ENCODE data around the gene TSSK1B.
"Not testable (repeated sequence)": the region's sequence is repeated elsewhere in the genome, so short reads cannot be mapped to it uniquely, and the experiment has no call there.

TSSK1B gene, protein sequence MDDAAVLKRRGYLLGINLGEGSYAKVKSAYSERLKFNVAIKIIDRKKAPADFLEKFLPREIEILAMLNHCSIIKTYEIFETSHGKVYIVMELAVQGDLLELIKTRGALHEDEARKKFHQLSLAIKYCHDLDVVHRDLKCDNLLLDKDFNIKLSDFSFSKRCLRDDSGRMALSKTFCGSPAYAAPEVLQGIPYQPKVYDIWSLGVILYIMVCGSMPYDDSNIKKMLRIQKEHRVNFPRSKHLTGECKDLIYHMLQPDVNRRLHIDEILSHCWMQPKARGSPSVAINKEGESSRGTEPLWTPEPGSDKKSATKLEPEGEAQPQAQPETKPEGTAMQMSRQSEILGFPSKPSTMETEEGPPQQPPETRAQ

DNA sequence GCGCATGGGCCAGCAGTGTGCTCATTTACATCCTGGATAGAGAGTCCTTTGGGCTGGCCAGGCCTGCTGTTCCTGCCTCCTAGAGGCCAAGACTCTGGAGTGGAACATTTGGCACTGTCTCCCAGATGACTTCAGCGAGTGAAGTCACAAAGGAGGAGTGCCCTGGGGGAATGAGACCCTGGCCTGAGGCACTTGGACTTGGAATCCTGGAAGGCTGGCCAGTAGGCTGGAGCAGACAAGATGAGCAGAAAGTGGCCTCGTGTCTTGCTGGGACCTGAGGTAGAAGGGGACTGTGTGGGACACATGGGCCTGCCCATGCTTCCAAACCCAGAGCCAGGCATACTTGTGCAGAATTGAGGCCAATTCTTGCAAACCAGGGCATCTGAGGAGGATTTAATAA, at the start of gene TSSK1B:
TSS of gene TSSK1B (minus strand) at position 101 of the 400 bp plus-strand sequence. CDS start 150 bp downstream, outside the sequence.
- no peak for DNase-seq

DNA sequence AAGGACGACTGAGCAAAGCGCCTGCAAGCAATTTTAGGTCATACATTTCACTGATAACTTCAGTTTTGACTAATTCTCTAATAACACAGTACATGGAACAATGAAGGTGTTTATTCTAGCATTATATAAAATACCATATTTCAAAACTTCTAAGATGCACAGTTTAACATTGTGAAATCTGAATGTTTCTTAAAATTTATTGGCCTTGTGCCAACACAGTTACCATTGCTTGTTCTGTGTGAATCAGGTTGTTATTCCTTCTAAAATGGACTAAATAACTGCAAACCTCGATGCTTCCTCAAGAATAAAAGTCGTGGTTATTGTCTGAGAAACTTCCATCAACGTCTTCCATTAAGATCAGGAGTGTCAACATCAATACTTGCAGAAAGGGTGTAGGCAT, 45.5 kb upstream of the TSSK1B start:
- no peak for DNase-seq

DNA sequence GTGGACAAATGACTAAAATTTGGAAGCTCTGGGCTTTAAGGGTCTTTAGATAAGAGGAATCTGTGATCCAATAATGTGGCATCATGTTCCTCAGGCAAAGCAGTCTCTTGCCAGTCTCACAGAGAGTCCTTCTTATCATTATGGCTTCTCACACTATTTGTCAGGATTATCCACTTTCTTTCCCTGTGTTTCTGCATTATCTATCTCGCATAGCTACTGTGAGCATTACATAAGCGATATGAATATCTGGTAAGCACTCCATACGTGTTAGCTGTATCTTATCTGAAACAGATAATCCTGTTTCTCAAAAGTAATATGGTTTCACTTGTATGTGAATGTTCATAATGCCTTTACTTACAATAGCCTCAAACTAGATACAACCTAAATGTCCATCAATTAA, 43.9 kb upstream of the TSSK1B start:
- no peak for DNase-seq

DNA sequence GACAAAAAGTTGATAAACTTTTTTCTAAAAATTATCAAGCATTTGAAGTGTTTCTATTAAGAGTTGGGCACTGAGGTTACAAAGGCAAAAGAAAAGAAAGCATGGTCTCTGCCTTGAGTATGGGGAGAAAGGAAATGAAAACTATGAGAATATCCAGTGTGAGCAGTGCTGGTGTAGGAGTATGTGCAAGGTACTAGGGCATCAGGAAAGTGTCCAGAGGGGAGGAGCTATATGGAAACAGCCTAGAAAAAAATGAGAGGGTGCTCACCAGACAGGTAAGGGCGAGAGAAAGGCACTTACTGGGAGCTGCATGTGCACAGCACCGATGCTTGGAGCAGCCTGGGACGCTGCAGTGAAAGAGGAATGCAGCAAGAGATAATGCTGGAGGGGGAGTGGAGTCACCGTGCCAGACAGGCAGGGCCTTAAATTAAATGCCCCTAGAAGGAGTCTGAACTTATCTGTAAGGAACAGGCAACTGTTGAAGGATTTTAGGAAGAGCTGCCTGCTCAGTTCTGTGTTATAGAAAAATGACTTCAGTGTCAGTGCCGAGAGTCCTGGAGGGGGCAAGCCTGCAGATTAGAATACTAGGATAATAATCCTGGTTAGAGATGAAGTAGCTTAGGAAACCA, 39.4 kb upstream of the TSSK1B start:
- no peak for DNase-seq

DNA sequence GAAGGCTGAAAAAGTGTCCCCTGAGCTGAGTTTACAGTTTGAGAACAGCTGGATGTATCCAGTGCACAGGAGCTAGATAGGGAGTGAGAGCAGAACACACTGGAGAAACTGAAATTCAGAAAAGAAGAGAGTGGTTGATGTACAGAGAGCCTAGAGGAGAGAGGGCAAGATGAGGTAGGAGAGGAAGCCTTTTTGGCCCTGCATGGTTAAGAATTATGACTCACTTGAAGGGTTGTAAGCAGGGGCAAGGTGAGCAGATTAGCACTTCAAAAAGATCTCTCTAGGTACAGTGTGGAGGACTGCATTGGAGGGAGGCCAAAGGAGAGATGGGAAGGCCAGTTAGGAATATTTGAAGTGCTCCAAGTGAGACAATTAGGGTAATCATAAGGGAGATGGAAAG, 28.2 kb upstream of the TSSK1B start:
- DNase-seq: no peak

DNA sequence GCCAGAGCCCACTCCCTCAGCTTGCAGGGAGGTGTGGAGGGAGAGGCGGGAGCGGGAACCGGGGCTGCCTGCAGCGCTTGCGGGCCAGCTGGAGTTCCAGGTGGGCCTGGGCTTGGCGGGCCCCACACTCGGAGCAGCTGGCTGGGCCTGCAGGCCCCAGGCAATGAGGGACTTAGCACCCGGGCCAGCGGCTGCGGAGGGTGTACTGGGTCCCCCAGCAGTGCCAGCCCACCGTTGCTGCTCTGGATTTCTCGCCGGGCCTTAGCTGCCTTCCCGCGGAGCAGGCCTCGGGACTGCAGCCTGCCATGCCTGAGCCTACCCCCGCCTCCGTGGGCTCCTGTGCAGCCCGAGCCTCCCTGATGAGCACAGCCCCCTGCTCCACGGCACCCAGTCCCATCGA, 22.3 kb upstream of the TSSK1B start:
- not testable (repeated sequence) for DNase-seq

DNA sequence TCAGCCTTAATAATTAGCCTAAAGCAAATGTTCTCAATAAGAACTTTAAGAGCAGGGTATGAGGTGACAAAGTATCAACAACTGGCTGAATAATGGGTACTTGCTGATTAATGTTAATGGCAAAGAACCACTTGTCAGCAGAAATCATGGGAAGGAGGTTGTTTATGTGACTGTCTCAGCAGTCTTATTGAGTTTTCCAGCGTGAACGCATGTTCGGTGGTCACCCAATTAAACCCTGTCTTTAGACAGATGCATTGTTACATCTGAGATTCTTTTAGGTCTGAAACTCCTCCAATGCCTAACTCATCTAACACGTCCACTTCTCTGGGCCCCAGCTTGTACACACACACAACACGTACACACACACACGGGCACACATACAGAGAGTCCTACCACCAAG, 18.2 kb upstream of the TSSK1B start:
- DNase-seq: no peak

DNA sequence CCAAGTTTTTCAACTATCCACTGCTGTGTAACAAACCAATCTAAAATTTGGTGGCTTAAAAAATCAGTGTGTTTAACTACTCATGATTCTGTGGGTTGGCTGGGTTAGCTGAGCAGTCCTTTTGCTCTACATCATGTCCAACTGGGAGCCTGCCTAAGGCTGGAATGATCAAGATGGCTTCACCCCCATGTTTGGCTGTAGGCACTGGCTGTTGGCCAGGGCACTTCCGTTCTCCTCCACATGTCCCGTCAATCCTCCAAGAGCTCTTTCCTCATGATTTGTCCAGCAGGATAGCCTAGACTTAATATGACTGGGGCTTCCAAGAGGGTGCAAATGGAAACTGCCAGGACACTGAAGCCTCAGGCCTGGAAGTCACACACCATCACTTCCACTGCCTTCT, 17.0 kb upstream of the TSSK1B start:
- no peak for DNase-seq

DNA sequence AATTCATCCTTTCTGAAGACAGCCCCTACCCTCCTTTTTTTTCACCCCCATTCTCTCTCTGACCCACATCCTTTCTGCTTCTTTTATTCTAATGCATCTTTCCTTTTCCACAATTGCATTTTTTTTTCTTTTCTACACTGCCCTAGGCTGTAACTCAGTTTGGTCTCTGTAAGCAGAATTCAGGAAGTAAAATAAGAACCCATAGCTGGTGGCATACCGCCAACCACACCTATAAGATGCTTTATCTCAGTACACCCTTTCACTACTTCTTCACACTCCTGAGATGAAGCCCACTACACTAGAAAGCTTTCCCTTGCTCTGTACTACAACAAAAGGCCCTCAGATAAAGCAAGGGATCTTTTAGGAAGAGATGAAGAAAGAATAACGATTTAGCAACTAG, 16.1 kb upstream of the TSSK1B start:
- no peak for DNase-seq

DNA sequence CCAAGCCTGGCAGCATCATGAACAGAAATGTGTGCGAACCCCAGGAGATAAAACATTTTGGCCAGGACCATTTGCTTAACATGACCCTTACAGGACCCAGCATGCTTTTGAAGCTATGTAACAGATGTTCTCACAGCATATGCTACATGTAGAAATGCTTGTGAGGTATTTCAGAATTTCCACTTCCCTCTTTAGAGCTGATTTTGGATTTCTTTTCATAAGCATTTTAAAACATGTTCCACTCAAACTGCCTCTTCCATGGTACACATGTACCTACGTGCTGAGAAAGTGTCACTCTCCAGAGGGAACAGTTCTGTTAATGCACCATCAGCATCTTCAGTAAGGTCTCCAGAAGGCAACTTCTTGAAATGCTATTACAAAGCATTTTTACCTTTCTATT, 15.7 kb upstream of the TSSK1B start:
- no peak for DNase-seq

DNA sequence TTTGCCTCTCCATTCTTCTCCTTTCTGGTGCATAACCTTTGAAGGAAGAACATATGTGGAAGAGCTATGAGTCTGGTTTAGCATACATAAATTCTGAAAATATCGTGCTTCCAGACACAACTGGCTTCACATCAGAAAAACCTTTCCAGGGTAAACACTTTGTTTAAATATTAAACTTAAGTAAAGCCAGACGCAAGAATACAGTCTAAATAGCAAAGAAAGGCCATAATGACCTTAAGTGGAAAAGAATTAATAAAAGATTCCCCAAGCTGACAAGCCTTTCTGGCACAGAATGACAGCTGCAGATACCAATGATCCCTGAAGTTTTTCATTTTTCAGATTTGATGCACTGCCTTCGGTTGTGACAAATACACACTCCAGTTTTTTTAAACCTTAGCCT, 13.5 kb upstream of the TSSK1B start:
- DNase-seq: no peak

DNA sequence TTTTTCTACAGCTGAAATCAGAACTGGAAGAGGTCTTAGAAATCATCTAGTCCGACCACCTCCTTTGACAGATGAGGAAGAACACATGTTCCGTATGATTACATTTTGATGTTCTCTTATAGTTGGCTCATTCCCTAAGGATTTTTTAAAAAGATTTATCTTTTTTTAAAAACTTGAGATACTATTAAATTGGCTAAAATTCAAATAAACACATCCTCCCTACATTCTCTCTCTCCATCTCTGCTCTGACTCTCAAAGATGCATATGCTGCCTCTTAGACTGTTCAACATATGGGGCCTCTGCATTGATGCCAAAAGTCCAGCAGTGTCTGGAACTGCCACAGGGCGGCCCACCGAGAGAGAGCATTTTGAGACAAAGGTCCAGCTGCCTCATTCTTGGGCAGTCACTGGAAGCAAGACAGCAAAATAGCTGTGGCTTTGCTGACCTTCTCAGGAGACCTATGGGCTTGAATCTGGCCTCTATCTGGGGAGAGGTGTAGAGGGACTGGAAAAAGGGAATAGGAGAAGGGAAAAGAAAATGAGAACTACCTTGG, 12.8 kb upstream of the TSSK1B start:
- no peak for DNase-seq

DNA sequence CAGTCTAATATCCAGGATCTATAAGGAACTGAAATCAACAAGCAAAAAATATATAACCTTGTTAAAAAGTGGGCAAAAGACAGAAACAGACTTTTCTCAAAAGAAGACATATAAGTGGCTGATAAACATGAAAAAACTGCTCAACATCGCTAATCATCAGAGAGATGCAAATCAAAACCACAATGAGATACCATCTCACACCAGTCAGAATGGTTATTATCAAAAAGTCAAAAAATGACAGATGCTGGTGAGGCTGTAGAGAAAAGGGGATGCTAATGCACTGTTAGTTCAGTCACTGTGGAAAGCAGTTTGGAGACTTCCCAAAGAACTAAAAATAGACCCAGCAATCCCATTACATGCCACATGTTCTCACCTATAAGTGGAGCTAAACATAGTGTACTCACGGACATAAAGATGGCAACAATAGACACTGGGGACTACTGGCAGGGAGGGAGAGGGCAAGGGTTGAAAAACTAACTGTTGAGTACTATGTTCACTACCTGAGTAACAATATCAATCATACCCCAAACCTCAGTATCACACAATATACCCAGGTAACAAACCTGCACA, 11.7 kb upstream of the TSSK1B start:
- DNase-seq: no peak

DNA sequence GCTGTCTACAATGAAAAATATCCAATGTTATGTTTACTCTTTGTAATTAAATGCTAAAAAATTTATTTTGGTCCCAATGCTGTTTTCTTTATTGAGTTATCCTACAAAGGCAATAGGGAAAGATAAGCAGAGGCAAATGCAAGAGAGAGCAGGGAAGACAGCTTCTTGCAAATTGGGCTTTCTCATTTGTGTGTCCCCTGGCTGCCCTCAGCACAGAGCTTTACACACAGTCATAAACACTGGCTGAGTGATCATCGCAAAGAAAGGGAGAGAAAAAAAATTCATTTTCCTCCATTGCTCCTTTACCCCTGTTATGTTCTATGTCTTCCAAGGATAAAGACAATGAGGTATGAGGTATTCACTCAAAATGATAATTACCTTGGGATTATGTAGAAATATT, 2.3 kb upstream of the TSSK1B start:
- DNase-seq: no peak

DNA sequence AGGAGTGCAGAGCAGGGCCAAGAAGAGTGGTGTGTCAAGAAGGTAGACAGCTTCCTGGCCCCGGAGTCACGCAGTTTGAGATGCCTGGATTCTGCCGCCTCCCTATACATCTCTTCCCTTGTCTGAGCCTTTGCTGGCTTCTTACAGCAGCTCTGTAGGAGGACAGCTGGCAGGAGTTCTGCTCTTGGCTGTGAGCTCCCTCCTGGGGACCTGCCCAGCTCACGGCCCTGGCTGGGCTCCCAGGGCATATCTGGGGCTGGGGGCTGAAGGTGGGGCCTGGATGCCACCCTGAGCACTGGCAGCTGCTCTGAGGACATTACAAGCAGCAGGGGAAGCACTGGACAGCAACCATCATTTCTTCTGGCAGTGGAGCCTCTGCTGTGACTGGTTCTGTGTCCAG, 786 bp upstream of the TSSK1B start:
- DNase-seq: no peak

DNA sequence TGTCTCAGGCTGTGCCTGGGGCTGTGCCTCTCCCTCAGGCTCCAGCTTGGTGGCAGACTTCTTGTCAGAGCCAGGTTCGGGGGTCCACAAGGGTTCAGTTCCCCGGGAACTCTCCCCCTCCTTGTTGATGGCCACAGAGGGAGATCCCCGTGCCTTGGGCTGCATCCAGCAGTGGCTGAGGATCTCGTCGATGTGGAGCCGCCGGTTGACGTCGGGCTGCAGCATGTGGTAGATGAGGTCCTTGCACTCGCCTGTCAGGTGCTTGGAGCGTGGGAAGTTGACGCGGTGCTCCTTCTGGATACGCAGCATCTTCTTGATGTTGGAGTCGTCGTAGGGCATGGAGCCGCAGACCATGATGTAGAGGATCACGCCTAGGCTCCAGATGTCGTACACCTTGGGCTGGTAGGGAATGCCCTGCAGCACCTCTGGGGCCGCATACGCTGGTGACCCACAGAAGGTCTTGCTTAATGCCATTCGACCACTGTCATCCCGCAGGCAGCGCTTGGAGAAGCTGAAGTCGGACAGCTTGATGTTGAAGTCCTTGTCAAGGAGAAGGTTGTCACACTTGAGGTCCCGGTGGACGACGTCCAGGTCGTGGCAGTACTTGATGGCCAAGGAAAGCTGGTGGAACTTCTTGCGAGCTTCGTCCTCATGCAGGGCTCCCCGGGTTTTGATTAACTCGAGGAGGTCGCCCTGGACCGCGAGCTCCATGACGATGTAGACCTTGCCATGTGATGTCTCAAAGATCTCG, 752 bp downstream of the TSSK1B start:
- DNase-seq: no peak

DNA sequence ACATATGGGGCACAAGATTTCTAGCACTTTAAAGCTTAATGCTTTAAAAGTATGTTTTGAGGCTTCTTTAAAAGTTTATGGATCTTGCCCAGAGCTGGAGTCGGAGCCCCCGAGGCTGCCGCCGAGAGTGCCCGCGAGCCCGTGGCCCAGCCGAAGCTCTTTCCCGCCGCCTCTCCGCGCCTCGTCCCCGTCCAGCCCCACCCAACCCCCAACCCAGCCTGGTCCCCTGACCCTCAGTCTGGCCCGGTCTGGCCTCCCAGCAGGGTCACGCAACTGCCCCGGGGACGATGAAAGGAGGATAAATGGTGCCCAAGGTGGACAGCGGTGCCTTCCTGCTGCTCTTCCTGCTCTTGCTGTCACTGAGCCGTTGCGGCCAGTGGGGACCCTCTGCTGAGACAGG, 1.7 kb downstream of the TSSK1B start:
- no peak for DNase-seq

DNA sequence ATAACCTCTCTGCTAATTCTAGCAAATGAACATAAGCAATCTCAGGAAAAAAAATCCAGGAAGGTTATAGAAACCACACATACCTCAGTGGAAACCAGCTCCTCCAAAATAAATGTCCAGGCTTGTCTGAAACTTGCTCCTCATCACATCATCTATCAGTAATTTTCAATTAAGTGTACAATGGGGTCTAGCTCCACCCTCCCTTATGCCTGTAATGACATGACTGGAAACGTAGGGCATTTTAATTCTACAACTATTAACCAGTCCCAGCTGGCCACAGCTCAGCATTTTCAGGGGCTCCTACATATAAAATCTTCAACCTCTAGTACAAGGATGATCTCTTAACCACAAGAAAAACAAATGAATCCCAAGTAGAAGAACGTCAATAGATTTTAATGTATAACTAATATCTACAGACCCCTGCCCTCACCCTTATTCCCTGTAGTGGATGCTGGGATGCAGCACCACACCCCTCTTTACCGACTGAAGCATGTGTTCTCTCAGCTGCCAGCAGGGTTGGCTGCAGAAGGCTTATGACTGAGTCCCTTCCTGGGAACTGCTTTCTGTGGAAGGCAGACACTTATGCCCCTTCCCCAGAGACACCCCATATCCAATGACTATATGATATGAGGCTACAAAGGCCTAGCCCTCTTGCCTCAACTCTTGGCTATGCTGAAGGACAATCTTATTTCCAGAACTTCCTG, 6.8 kb downstream of the TSSK1B start:
- no peak for DNase-seq

DNA sequence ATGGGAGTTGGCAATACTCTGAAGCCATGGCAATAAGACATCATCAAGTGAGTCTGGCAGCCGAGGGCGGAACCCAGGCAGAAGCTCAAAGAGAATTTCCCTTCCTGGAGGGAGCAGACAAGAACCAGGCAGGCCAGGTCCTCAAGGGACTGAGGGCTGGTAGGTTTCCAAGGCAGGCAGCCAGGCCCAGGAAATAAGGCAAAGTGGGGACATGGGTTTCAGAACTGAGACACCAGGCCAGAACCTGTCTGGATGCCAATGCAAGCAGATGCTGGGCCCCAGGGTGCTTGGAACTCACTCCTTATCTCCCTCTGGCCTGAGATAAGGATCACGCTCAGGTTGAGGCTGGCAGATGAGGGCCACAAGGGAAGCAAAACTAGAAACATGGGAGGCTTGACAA, 8.9 kb downstream of the TSSK1B start:
- no peak for DNase-seq

DNA sequence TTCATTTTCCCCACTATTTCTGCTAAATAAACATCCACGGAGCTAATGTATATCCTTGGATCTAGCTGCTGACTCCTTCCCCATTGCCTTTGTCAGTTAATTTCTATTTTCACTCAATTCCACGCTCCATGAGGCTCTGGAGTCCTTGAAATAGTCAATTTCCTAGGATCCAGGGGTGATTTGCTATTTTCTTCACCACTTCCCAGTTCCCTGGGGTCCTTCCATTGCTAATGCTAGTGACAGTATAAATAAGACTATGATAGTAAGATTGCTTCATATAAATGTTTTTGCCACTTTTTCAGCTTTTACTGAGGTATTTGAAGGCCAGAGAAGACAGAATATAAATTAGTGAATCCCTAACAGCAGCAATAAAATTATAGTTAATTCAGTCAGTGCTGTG, 13.1 kb downstream of the TSSK1B start:
- no peak for DNase-seq

DNA sequence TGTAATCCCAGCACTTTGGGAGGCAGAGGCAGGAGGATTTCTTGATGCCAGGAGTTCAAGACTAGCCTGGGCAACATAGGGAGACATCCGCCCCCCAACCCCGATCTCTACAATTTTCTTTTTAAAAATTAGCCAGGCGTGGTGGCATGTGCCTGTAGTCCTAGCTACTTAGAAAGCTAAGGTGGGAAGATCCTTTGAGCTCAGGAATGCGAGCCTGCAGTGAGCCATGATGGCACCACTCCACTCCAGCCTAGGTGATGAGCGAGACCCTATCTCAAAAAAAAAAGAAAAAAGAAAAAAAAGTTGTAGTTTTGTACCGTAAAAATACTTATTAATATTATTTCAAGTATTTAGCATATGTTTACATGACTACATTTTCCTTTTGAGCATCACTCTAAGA, 29.3 kb downstream of the TSSK1B start:
- no peak for DNase-seq

DNA sequence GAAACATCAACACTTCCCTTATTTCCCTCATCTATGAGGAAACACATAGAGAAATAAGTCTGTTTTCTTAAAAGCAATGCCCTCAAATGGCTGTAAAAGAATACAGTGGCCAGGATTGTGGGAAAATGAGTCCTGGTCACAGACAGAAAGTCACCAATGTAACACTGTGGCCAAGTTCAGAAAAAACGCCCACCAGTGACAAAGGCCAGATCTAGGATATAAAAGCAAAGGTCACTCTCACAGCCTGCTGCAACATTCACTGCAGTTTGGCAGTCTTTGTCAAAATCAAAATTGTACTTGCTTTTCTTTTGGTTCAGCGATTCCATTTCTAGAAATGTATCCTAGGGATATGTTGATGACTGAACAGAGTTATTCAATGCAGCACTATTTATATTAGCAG, 30.5 kb downstream of the TSSK1B start:
- no peak for DNase-seq

DNA sequence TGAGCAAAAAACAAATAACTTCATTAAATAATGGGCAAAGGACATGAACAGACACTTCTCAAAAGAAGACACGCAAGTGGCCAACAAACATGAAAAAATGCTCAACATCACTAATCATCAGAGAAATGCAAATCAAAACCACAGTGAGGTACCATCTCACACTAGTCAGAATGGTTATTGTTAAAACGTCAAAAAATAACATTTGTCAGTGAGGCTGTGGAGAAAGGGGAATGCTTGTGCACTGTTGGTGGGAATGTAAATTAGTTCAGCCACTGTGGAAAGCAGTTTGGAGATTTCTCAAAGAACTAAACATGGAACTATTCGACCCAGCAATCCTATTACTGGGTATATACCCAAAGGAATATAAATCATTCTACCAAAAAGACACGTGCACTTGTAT, 36.8 kb downstream of the TSSK1B start:
- DNase-seq: not testable (repeated sequence)
